ENCODE measurements around the gene TGFBI. TPM values are rescaled to one million over a fixed set of nuclear protein-coding genes. Genes with fewer than 3 reads are reported as not detected.

The TGFBI gene
- polyA plus RNA-seq, 3 donors, result 480 to 653 (median 565) TPM

DNA sequence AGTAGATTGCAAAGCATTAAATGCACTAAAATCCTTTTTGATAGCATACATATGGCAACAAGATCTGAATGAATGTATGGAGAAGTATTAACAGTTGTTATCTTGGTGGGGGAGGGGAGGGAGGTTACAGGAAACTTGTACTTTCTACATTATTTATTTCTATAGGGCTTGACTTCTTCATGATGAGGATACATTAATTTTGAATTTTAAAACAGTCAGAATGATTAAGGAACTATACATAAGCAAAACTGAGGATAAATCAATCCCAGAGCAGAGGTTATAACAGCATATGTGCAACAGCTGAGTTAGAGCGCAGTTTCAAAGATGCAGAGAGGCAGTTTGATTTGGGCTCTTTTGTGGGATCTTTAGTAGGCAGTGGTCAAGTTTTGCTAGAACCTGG is 80.0 kb downstream of the TGFBI start:
- Mint-ChIP-seq H3K36me3 (no peaks in the 10 kb centered on the region), H3K27me3 (ENCODE audit: low read depth in 3 of 3) (peaks cover 7 to 8% (median 8%) of the 10 kb centered on the region in 3 donors), H3K9me3 (no peaks in the 10 kb centered on the region), H3K27ac (no peak overlapping the region), H3K4me1 (no peaks in the 10 kb centered on the region), H3K4me3 (no peak overlapping the region)
- H3K79me2 ChIP-seq (ENCODE audit: insufficient read depth, low read length), result no peaks in the 10 kb centered on the region
- no peaks in the 10 kb centered on the region for H3K9me3 ChIP-seq (replicated peaks in 1 of 2; ENCODE audit: control insufficient read depth in 1 of 2, insufficient read depth in 1 of 2, low read length in 2 of 2)
- 100% methylated on average over 1 of the region's 1 CpG for WGBS (ENCODE audit: insufficient coverage)
- no peak overlapping the region for H3K27ac ChIP-seq (ENCODE audit: low read depth in 1 of 2, low read length in 2 of 2)
- TF ChIP-seq CTCF (IDR thresholded peaks at IDR 0.05), result no peak
- no peak overlapping the region for H3K4me3 ChIP-seq (replicated peaks in 1 of 3; ENCODE audit: low read depth in 2 of 3, low read length in 3 of 3)
- H3K27me3 ChIP-seq (ENCODE audit: control insufficient read depth in 2 of 2, insufficient read depth in 2 of 2, low read length in 2 of 2), result peaks cover 0 to 2% of the 10 kb centered on the region in 2 donors
- no peaks in the 10 kb centered on the region for H4K20me1 ChIP-seq (ENCODE audit: insufficient read depth, low read length)
- H3K9ac ChIP-seq (ENCODE audit: insufficient read depth, low read length, poor library complexity, severe bottlenecking), result no peak overlapping the region
- DNase-seq, result no peak
- no peaks in the 10 kb centered on the region for H3K36me3 ChIP-seq (replicated peaks in 1 of 2; ENCODE audit: control insufficient read depth in 1 of 2, insufficient read depth in 2 of 2, low read length in 2 of 2)
- H2AFZ ChIP-seq (ENCODE audit: insufficient read depth, low read depth, low read length, poor library complexity, severe bottlenecking), result no peak overlapping the region
- intact Hi-C loops (cut with micrococcal nuclease), result no loop called here
- no peaks in the 10 kb centered on the region for H3K4me1 ChIP-seq (ENCODE audit: control insufficient read depth in 1 of 2, insufficient read depth in 2 of 2, low read length in 2 of 2)
- H3K4me2 ChIP-seq (replicated peaks; ENCODE audit: extremely low read depth, low read length, poor library complexity, severe bottlenecking), result no peak overlapping the region

- no peak for DNase-seq
- no peak overlapping the region for H3K4me3 ChIP-seq (replicated peaks in 1 of 3; ENCODE audit: low read depth in 2 of 3, low read length in 3 of 3)
- no peak overlapping the region for H3K4me3 Mint-ChIP-seq
- H3K4me1 ChIP-seq (ENCODE audit: control insufficient read depth in 1 of 2, insufficient read depth in 2 of 2, low read length in 2 of 2), result no peaks in the 10 kb centered on the region
- WGBS (ENCODE audit: insufficient coverage), result 92% methylated on average over 3 of the region's 5 CpGs
- no peak overlapping the region for H3K27ac Mint-ChIP-seq
- no peaks in the 10 kb centered on the region for H3K36me3 ChIP-seq (replicated peaks in 1 of 2; ENCODE audit: control insufficient read depth in 1 of 2, insufficient read depth in 2 of 2, low read length in 2 of 2)
- no peak overlapping the region for H3K4me2 ChIP-seq (replicated peaks; ENCODE audit: extremely low read depth, low read length, poor library complexity, severe bottlenecking)
- no peak overlapping the region for H3K9ac ChIP-seq (ENCODE audit: insufficient read depth, low read length, poor library complexity, severe bottlenecking)
- intact Hi-C loops (cut with micrococcal nuclease), result no loop called here
- no peaks in the 10 kb centered on the region for H3K36me3 Mint-ChIP-seq
- TF ChIP-seq CTCF (IDR thresholded peaks at IDR 0.05), result no peak
- no peak overlapping the region for H2AFZ ChIP-seq (ENCODE audit: insufficient read depth, low read depth, low read length, poor library complexity, severe bottlenecking)
- H3K27me3 ChIP-seq (ENCODE audit: control insufficient read depth in 2 of 2, insufficient read depth in 2 of 2, low read length in 2 of 2), result peaks cover 0 to 2% of the 10 kb centered on the region in 2 donors
- H4K20me1 ChIP-seq (ENCODE audit: insufficient read depth, low read length), result no peaks in the 10 kb centered on the region
- H3K79me2 ChIP-seq (ENCODE audit: insufficient read depth, low read length), result no peaks in the 10 kb centered on the region
- H3K9me3 Mint-ChIP-seq, result no peaks in the 10 kb centered on the region
- H3K4me1 Mint-ChIP-seq, result no peaks in the 10 kb centered on the region
- H3K27me3 Mint-ChIP-seq (ENCODE audit: low read depth in 3 of 3), result peaks cover 6 to 8% (median 7%) of the 10 kb centered on the region in 3 donors
- no peaks in the 10 kb centered on the region for H3K9me3 ChIP-seq (replicated peaks in 1 of 2; ENCODE audit: control insufficient read depth in 1 of 2, insufficient read depth in 1 of 2, low read length in 2 of 2)
- no peak overlapping the region for H3K27ac ChIP-seq (ENCODE audit: low read depth in 1 of 2, low read length in 2 of 2)
These were observed 80.8 kb downstream of the TGFBI start for GRCh38 chr5:136109453-136110135.

Small RNA genes lying within 50 kb of the gene (small RNA-seq; reads per million reads assigned to genes)
- gene VTRNA2-1 (ENCODE audit: insufficient read length, low read depth), result 0.71 reads per million

Other genes with a start within 250 kb of the TGFBI start
- gene SLC25A48, start 194.3 kb upstream of the TGFBI start, polyA plus RNA-seq, result not detected
- not detected for gene IL9, start 133.1 kb upstream of the TGFBI start, polyA plus RNA-seq
- gene LECT2, start 74.0 kb upstream of the TGFBI start, polyA plus RNA-seq, result not detected
- 10 to 100 TPM in 2 of 3 donors, 1 to 10 TPM in 1; 7.9 to 19.2 (median 17.3) TPM for gene SMAD5, start 103.9 kb downstream of the TGFBI start, polyA plus RNA-seq
- not detected for gene SMIM32, start 164.2 kb downstream of the TGFBI start, polyA plus RNA-seq